GM13976 (cell line): Measurements from ENCODE around the gene OR51F1.
"Not testable (repeated sequence)": the region's sequence is repeated elsewhere in the genome, so short reads cannot be mapped to it uniquely, and the experiment has no call there.

Experiments used
- DNase-seq: peaks from one replicate; pipeline ENCODE4 v3.0.0; 2012; ENCODE audit warnings: low spot score
- CTCF ChIP-seq: IDR thresholded peaks from 2 replicates; pipeline ENCODE4 v1.5.1; 2012; ENCODE audit warnings: borderline replicate concordance, mild to moderate bottlenecking; ENCODE audit not compliant: insufficient read depth; ENCODE audit errors: extremely low read depth, missing control alignments, control extremely low read depth
- in situ Hi-C: fragments of 300-500 bp; cut with MboI; formaldehyde crosslinking; loops from one replicate; pipeline ENCODE4 v1.12.0; 2022; ENCODE audit warnings: low sequenced_read_pairs, mixed read lengths, inconsistent platforms; ENCODE audit not compliant: unreplicated experiment

OR51F1 gene

GRCh38 chr11:4769838-4770237 lies at the start of gene OR51F1:
OR51F1 (minus strand) TSS chr11:4769938; CDS start chr11:4769938, 0 bp downstream.
- TF ChIP-seq CTCF = no peak
- in situ Hi-C loops = no loop called here
- no peak for DNase-seq

- no peak for TF ChIP-seq CTCF
- in situ Hi-C loops = no loop called here
- no peak for DNase-seq
Observed at GRCh38 chr11:4809246-4809645, 39.5 kb upstream of the OR51F1 start.

GRCh38 chr11:4808476-4808875 lies 38.7 kb upstream of the OR51F1 start:
- in situ Hi-C loops = no loop called here

GRCh38 chr11:4804280-4804679 lies 34.5 kb upstream of the OR51F1 start, which contains the start of gene OR52R1:
OR52R1 (minus strand) TSS chr11:4804380; CDS start chr11:4804380, 0 bp downstream.
- TF ChIP-seq CTCF = no peak
- in situ Hi-C loops = no loop called here
- DNase-seq = no peak

More at GRCh38 chr11:4808476-4808875, 38.7 kb upstream of the OR51F1 start:
- no peak for TF ChIP-seq CTCF
- DNase-seq = no peak

GRCh38 chr11:4801316-4801715 lies 31.6 kb upstream of the OR51F1 start:
- in situ Hi-C loops, DNase-seq: not testable (repeated sequence)

- no peak for DNase-seq
- TF ChIP-seq CTCF = no peak
- in situ Hi-C loops = no loop called here
Observed at GRCh38 chr11:4798427-4799183, 28.9 kb upstream of the OR51F1 start.

GRCh38 chr11:4797206-4797605 lies 27.5 kb upstream of the OR51F1 start:
- TF ChIP-seq CTCF = no peak
- no peak for DNase-seq
- in situ Hi-C loops = no loop called here
